ENCODE data around the gene TNMD. TPM values are rescaled to one million over a fixed set of nuclear protein-coding genes. Genes with fewer than 3 reads are reported as not detected.

The TNMD gene
- total RNA-seq, 1 experiment from 2014 or later: not detected

GRCh38 chrX:100591256-100592051, 6.7 kb downstream of the TNMD start:
- H3K27me3 ChIP-seq (ENCODE audit: control insufficient read depth, insufficient read depth, low read length): no peaks in the 10 kb centered on the region
- no peaks in the 10 kb centered on the region for H3K4me1 ChIP-seq (ENCODE audit: control insufficient read depth, insufficient read depth, low read length)
- intact Hi-C loops (cut with micrococcal nuclease; ENCODE audit: unreplicated experiment): no loop called here
- in situ Hi-C loops (cut with HindIII; ENCODE audit: low pct_unique_long_range_greater_than_20kb, low sequenced_read_pairs): no loop called here
- ATAC-seq: no peak
- H3K36me3 ChIP-seq (ENCODE audit: control insufficient read depth, insufficient read depth, low read length): no peaks in the 10 kb centered on the region
- ChIA-PET POLR2A (no interaction called here), CTCF (interaction anchor here (0.6 kb wide), 1 partner anchor 17 kb away, joined by 4 read pairs; no protein-coding TSS in a partner anchor)
- no TSS peak for BruUV-seq (replicated peaks)
- DNase-seq (ENCODE audit: low read depth, low spot score): no peak
- no peak overlapping the region for H3K4me3 ChIP-seq (ENCODE audit: low read depth in 2 of 2, low read length in 2 of 2)
- no peaks in the 10 kb centered on the region for H3K9me3 ChIP-seq (ENCODE audit: control insufficient read depth, insufficient read depth, low read depth, low read length)
- no peak overlapping the region for H3K27ac ChIP-seq (ENCODE audit: low read length)
- TF ChIP-seq REST (IDR thresholded peaks at IDR 0.05; ENCODE audit: insufficient read depth in 1 of 2, low read depth in 2 of 2, low read length in 1 of 2) (no peak), SIN3A (IDR thresholded peaks at IDR 0.05; ENCODE audit: borderline replicate concordance, insufficient read depth, low read depth, low read length) (no peak), POLR2AphosphoS5 (IDR thresholded peaks at IDR 0.05; ENCODE audit: low read depth, low read length) (no peak), CTCF (IDR thresholded peaks at IDR 0.05) (no peak), TCF7L2 (IDR thresholded peaks at IDR 0.05; ENCODE audit: low read depth, low read length) (no peak)

- Histone ChIP-seq H3K36me3 (ENCODE audit: control insufficient read depth, insufficient read depth, low read length) (no peaks in the 10 kb centered on the region), H3K4me1 (ENCODE audit: control insufficient read depth, insufficient read depth, low read length) (no peaks in the 10 kb centered on the region), H3K9me3 (ENCODE audit: control insufficient read depth, insufficient read depth, low read depth, low read length) (no peaks in the 10 kb centered on the region), H3K4me3 (ENCODE audit: low read depth in 2 of 2, low read length in 2 of 2) (no peak overlapping the region), H3K27me3 (ENCODE audit: control insufficient read depth, insufficient read depth, low read length) (no peaks in the 10 kb centered on the region), H3K27ac (ENCODE audit: low read length) (no peak overlapping the region)
- in situ Hi-C loops (cut with HindIII; ENCODE audit: low pct_unique_long_range_greater_than_20kb, low sequenced_read_pairs): no loop called here
- no peak for DNase-seq (ENCODE audit: low read depth, low spot score)
- no peak for TF ChIP-seq CTCF (IDR thresholded peaks at IDR 0.05)
- TF ChIP-seq SIN3A (IDR thresholded peaks at IDR 0.05; ENCODE audit: borderline replicate concordance, insufficient read depth, low read depth, low read length): no peak
- no peak for TF ChIP-seq POLR2AphosphoS5 (IDR thresholded peaks at IDR 0.05; ENCODE audit: low read depth, low read length)
- no peak for TF ChIP-seq REST (IDR thresholded peaks at IDR 0.05; ENCODE audit: insufficient read depth in 1 of 2, low read depth in 2 of 2, low read length in 1 of 2)
- TF ChIP-seq TCF7L2 (IDR thresholded peaks at IDR 0.05; ENCODE audit: low read depth, low read length): no peak
- ATAC-seq: no peak
- no TSS peak for BruUV-seq (replicated peaks)
- POLR2A ChIA-PET: no interaction called here
- CTCF ChIA-PET: no interaction called here
- intact Hi-C loops (cut with micrococcal nuclease; ENCODE audit: unreplicated experiment): no loop called here
Observed at GRCh38 chrX:100593126-100593525, 8.4 kb downstream of the TNMD start.
